Bronchial epithelial cell (primary cell): ENCODE measurements around the gene PWWP2A. TPM values are rescaled to one million over a fixed set of nuclear protein-coding genes. Genes with fewer than 3 reads are reported as not detected.

Source experiments
- DNase-seq: peaks from one replicate; pipeline ENCODE4 v3.0.0-alpha.2; 2010; ENCODE audit warnings: low read depth
- FAIRE-seq: peaks from 2 replicates; lab custom pipeline; 2011; peaks lifted over from hg19 to GRCh38; lab: Jason Lieb, UNC
- H3K27me3 ChIP-seq: 2 replicates; pipeline ENCODE4 v1.5.1; 2011; ENCODE audit warnings: low read length; ENCODE audit not compliant: control insufficient read depth, insufficient read depth
- H3K36me3 ChIP-seq: 2 replicates; pipeline ENCODE4 v1.5.1; 2011; ENCODE audit warnings: low read length; ENCODE audit not compliant: control insufficient read depth, insufficient read depth
- H3K4me3 ChIP-seq: 2 replicates; pipeline ENCODE4 v1.5.1; 2011; ENCODE audit warnings: mild to moderate bottlenecking, low read depth, low read length, control low read depth
- total RNA-seq: library from RNA; depleted of rRNA; stranded (reverse); fragments of >200 nt; gene quantifications from 2 replicates; pipeline ENCODE4 v1.2.1, GENCODE V29; 2014
- TF ChIP-seq, protein P1 (sequence below): IDR thresholded peaks from 2 replicates; pipeline ENCODE4 v1.5.1; 2011; ENCODE audit warnings: mild to moderate bottlenecking, moderate library complexity, low read length, control low read depth, inconsistent platforms; ENCODE audit not compliant: insufficient read depth, severe bottlenecking

The PWWP2A gene
- total RNA-seq, 1 donor from 2014 or later, result 10.8 TPM

DNA sequence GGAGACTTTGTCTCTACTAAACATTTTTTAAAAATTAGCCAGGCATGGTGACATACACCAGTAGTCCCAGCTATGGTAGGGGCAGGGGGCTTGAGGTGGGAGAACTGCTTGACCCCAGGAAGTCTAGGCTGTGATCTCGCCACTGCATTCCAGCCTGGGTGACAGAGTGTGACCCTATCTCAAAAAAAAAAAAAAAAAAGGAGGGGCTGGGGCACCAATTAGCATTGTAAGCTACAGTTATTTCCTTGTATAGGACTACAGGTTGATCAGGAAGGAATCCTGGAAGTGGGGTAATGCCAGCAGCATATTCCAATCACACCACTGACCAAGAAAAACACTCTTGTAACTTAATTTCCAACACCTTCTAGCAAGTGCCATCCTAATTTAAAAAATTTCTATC lies 32.1 kb downstream of the PWWP2A start:
- DNase-seq (no peak), FAIRE-seq (no peak)
- Histone ChIP-seq H3K27me3 (no peaks in the 10 kb centered on the region), H3K4me3 (no peak overlapping the region), H3K36me3 (no peaks in the 10 kb centered on the region)
- TF ChIP-seq, protein P1, sequence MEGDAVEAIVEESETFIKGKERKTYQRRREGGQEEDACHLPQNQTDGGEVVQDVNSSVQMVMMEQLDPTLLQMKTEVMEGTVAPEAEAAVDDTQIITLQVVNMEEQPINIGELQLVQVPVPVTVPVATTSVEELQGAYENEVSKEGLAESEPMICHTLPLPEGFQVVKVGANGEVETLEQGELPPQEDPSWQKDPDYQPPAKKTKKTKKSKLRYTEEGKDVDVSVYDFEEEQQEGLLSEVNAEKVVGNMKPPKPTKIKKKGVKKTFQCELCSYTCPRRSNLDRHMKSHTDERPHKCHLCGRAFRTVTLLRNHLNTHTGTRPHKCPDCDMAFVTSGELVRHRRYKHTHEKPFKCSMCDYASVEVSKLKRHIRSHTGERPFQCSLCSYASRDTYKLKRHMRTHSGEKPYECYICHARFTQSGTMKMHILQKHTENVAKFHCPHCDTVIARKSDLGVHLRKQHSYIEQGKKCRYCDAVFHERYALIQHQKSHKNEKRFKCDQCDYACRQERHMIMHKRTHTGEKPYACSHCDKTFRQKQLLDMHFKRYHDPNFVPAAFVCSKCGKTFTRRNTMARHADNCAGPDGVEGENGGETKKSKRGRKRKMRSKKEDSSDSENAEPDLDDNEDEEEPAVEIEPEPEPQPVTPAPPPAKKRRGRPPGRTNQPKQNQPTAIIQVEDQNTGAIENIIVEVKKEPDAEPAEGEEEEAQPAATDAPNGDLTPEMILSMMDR, result no peak

DNA sequence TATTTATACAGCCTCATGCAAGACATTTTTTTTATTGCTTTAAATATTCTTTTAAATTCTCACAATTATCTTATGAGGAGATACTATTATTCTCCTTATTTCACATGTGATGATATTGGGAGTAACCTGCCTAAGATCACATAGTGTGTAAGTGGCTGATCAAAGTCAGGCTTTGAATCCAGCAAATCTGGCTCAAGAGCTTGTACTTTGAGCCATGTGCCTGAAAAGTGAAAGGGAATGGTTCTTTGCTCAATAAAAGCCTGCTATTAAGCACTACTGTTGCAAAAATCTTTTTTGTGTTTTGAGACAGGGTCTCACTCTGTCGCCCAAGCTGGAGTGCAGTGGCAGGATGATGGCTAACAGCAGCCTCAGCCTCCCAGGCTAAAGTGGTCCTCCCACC lies 35.1 kb downstream of the PWWP2A start:
- DNase-seq (no peak), FAIRE-seq (no peak)
- TF ChIP-seq, protein P1, result no peak
- H3K4me3 ChIP-seq, result no peak overlapping the region
- no peaks in the 10 kb centered on the region for H3K36me3 ChIP-seq
- H3K27me3 ChIP-seq, result no peaks in the 10 kb centered on the region

DNA sequence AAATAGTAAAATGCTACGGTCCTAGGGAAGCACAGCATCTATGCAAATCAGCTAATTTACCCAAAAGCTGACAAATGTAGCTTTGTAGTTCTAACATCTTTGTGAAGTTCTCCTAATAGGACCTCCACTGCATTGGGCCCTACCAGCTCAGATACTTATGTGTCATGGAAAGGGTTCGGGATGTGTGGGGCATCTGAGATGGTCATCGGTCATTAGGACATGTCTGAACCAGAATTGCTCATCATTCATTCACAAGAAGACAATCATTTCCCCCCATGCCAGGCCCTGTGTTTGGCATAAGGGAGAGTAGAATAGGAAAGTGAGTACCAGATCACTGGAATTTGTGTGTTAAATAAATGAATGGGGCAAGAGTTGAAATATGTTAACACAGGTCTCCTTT lies 35.7 kb downstream of the PWWP2A start:
- Histone ChIP-seq H3K27me3 (no peaks in the 10 kb centered on the region), H3K36me3 (no peaks in the 10 kb centered on the region), H3K4me3 (no peak overlapping the region)
- FAIRE-seq, result no peak
- DNase-seq, result peak; percentile 57
- TF ChIP-seq, protein P1, result no peak

DNA sequence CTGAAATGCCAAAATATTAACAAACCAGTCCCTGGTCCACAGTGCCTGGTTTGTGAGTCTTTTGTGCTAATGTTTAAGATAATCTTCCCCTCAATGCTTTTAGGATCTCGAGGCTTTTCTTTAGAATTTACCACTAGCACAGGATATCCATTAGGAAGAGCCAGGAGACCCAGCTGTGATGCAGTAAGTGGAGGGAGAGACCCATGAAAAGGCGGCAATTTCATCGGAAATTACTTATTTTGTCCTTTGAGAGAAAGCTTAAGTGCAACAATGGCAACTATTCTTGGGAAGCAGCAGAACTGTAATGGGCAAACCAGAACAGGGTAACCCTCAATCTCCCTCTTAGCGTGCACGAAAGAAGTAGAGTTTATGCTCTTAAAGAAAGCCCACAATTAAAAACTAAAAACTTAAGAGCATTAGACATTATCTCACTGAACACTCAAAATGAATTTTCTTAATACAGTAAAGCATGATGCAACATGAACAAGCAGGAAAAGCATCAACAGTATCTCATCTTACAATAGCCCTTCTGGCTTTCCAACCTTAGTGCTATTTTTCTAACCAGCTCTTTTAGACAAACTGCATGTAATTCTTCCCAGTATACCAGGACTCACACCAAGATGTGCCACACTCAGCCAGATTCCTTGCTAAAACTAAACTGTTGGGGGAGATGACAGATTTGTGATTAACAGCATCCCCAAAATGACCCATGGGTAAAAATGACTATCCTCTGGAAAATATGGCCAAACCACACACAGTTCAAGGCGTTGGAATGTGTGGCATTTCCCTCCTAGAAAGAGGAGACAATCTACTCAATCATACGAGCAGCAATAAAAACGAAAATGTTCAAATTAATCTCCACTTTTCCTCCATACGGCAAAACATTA lies 36.4 kb downstream of the PWWP2A start:
- TF ChIP-seq, protein P1, result no peak
- Histone ChIP-seq H3K27me3 (no peaks in the 10 kb centered on the region), H3K4me3 (no peak overlapping the region), H3K36me3 (no peaks in the 10 kb centered on the region)
- FAIRE-seq, result no peak
- DNase-seq, result peak; percentile 63

DNA sequence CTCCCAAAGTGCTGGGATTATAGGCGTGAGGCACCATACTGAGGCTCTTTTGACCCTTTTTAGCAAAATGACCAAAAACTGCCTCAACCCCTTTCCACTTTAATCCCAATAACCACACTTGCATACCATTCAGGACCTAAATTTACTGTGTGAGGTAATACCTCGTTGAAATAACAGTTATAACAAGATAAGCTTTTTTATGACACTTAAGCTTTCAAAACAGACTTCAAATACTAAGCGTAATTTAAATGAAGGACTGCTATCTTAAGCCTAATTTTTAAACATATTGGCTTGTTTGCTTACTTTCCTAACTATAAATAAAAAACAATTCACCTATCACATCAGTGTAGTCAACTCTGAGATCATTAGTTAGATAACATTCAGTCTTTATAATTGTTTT lies 37.8 kb downstream of the PWWP2A start:
- FAIRE-seq, result no peak
- H3K4me3 ChIP-seq, result no peak overlapping the region
- TF ChIP-seq, protein P1, result no peak
- no peak for DNase-seq
- H3K36me3 ChIP-seq, result no peaks in the 10 kb centered on the region
- H3K27me3 ChIP-seq, result no peaks in the 10 kb centered on the region
